ENCODE measurements around the gene AP2A2. TPM values are rescaled to one million over a fixed set of nuclear protein-coding genes. Genes with fewer than 3 reads are reported as not detected.

The AP2A2 gene
- total RNA-seq, 1 experiment from 2014 or later = 55.5 TPM

GRCh38 chr11:1024597-1025409 lies 99.1 kb downstream of the AP2A2 start:
- POLR2A ChIA-PET = no interaction called here
- Histone ChIP-seq H3K4me3 (replicated peaks in 1 of 2; ENCODE audit: low read depth in 1 of 2, low read length in 2 of 2) (no peak overlapping the region), H4K20me1 (ENCODE audit: insufficient read depth) (no peaks in the 10 kb centered on the region), H3K27ac (ENCODE audit: low read depth, low read length) (no peak overlapping the region), H3K9ac (ENCODE audit: low read length) (no peak overlapping the region), H3K36me3 (ENCODE audit: control insufficient read depth in 1 of 2, insufficient read depth in 2 of 2, low read length in 2 of 2) (no peaks in the 10 kb centered on the region), H3K4me2 (ENCODE audit: low read length) (no peak overlapping the region), H3K9me2 (ENCODE audit: insufficient read depth) (no peaks in the 10 kb centered on the region), H3K4me1 (ENCODE audit: control insufficient read depth in 1 of 2, insufficient read depth in 2 of 2, low read length in 2 of 2) (no peaks in the 10 kb centered on the region), H3K79me2 (ENCODE audit: insufficient read depth, low read length) (no peaks in the 10 kb centered on the region), H3K9me3 (ENCODE audit: control insufficient read depth in 1 of 2, insufficient read depth in 1 of 2, low read depth in 1 of 2, low read length in 2 of 2) (no peaks in the 10 kb centered on the region), H3K27me3 (ENCODE audit: insufficient read depth, low read length) (no peaks in the 10 kb centered on the region), H2AFZ (ENCODE audit: low read depth, low read length, poor library complexity, severe bottlenecking) (no peak overlapping the region)
- TF ChIP-seq ATF3 (IDR thresholded peaks at IDR 0.05) (no peak), CBX3 (IDR thresholded peaks at IDR 0.05; ENCODE audit: low read depth) (no peak), ZBTB33 (IDR thresholded peaks at IDR 0.05; ENCODE audit: extremely low read depth, insufficient replicate concordance, low read length) (no peak), EGR1 (IDR thresholded peaks at IDR 0.05; ENCODE audit: low read depth) (no peak), POLR2A (IDR thresholded peaks at IDR 0.05; ENCODE audit: borderline replicate concordance, extremely low read depth, insufficient read depth, insufficient read length) (no peak), CEBPB (IDR thresholded peaks at IDR 0.05; ENCODE audit: low read depth) (no peak), CTCF (IDR thresholded peaks at IDR 0.05 in 2 of 3, conservative IDR thresholded peaks at IDR 0.05 in 1 of 3; ENCODE audit: borderline replicate concordance in 1 of 3, insufficient read depth in 1 of 3, low read depth in 2 of 3, low read length in 2 of 3) (no peak), POLR2AphosphoS5 (IDR thresholded peaks at IDR 0.05; ENCODE audit: low read depth, low read length) (no peak), TCF7L2 (IDR thresholded peaks at IDR 0.05; ENCODE audit: borderline replicate concordance, extremely low read depth, insufficient read depth, insufficient read length) (no peak), SIN3A (IDR thresholded peaks at IDR 0.05; ENCODE audit: low read depth) (no peak), RAD21 (IDR thresholded peaks at IDR 0.05; ENCODE audit: low read depth) (no peak), JUND (IDR thresholded peaks at IDR 0.05) (no peak), YY1 (IDR thresholded peaks at IDR 0.05; ENCODE audit: extremely low read depth, insufficient replicate concordance, low read depth, low read length) (no peak), EZH2 (IDR thresholded peaks at IDR 0.05) (no peak), REST (IDR thresholded peaks at IDR 0.05; ENCODE audit: low read depth) (no peak)
- CTCF ChIA-PET = no interaction called here
- intact Hi-C loops (cut with micrococcal nuclease) = no loop called here
- DNase-seq (ENCODE audit: low read depth, low spot score) (no peak), ATAC-seq (no peak)
- no TSS peak for BruUV-seq (replicated peaks)
- RAD21 ChIA-PET (ENCODE audit: low non-redundant PET in 1 of 2, low total read pairs in 2 of 2, uncharacterized antibody in 2 of 2, unreplicated experiment in 2 of 2) = no interaction called here
